ENCODE data around the gene PRDX1.
"Not testable (repeated sequence)": the region's sequence is repeated elsewhere in the genome, so short reads cannot be mapped to it uniquely, and the experiment has no call there.

The PRDX1 gene

DNA sequence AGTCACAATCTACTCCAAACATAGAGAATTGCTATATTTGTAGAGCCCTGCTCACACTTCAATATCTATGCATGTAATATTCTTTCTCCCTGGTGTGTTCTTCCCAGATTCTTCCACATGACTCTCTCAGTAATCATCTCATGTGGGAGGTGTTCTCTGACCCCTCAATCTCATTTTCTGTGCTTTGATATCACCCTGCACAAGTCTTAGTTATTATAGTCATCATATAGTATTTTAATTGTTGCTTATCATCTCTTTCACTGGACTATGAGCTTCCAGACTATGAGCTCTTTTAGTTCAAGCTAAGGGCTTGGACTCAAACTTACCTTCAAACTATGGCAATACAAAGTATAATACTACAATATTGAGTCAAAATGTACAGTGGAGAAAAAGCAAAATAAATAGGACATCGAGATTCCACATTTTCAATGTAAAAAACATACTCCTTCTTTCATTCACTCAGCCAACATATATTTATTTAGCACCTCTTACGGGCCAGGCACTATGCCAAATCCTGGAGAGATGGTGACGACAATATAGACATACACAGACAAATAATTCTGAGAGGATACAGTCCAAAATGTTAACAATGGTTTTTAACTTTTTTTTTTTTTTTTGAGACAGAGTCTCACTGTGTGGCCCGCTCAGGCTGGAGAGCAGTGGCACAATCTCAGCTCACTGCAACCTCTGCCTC lies 43.4 kb downstream of the PRDX1 start:
- H3K9ac ChIP-seq (ENCODE audit: low read depth, low read length): no peak overlapping the region
- no peaks in the 10 kb centered on the region for H3K9me3 ChIP-seq (ENCODE audit: control insufficient read depth, insufficient read depth, low read length)
- no peaks in the 10 kb centered on the region for H3K4me1 ChIP-seq (ENCODE audit: insufficient read depth, low read length)
- H3K36me3 ChIP-seq (ENCODE audit: insufficient read depth, low read length): no peaks in the 10 kb centered on the region

DNA sequence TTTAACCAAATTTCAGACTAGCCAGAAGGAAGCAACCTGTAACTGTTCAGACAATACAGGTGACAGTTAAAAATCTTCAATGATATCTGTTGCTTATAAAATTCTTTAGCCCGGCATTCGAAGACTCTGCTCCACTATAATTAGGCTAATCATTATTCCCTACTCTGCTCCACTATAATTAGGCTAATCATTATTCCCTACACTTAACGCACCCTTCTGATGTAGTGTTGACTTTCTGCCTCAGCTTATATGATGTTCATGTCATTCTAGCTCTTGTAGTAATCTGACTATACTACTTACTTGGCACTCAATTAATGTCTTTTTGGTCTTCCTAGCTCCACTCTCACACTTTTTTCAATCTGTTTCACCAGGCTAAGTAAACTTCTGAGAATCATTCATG lies 44.0 kb downstream of the PRDX1 start:
- no peaks in the 10 kb centered on the region for H3K4me1 ChIP-seq (ENCODE audit: insufficient read depth, low read length)
- no peak overlapping the region for H3K9ac ChIP-seq (ENCODE audit: low read depth, low read length)
- H3K36me3 ChIP-seq (ENCODE audit: insufficient read depth, low read length): no peaks in the 10 kb centered on the region

DNA sequence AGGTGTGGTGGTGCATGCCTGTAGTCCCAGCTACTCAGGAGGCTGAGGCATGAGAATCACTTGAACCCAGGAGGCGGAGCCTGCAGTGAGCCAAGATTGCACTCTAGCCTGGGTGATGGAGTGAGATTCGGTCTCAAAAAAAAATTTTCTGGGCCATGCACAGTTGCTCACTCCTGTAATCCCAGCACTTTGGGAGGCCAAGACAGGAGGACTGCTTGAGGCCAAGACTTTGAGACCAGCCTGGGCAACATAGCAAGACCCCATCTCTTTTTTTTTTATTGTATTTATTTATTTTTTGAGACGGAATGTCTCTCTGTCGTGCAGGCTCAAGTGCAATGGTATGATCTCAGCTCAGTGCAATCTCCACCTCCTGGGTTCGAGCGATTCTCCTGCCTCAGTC lies 47.5 kb downstream of the PRDX1 start:
- H3K36me3 ChIP-seq (ENCODE audit: insufficient read depth, low read length); H3K9me3 ChIP-seq (ENCODE audit: control insufficient read depth, insufficient read depth, low read length); H3K4me1 ChIP-seq (ENCODE audit: insufficient read depth, low read length); H3K9ac ChIP-seq (ENCODE audit: low read depth, low read length): not testable (repeated sequence)

More for the DNA sequence above, 44.0 kb downstream of the PRDX1 start:
- H3K9me3 ChIP-seq (ENCODE audit: control insufficient read depth, insufficient read depth, low read length): no peaks in the 10 kb centered on the region

DNA sequence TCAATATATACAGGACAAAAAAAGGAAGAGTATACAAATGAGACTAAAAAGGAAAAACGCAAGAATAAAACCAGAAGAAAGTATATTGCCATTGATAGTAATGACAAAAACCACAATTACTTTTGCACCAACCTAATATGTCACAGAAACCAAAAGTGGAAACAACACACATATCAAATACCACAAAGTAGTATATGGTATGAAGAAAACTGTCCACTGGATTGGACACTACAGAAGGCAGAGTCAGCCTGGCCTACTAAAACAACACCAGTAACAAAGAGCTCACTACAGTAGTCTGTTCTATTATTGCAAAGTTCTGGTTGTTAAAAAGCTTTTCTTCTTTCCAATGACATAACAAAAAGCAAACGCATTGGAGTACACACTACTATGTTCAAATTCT lies 48.4 kb downstream of the PRDX1 start:
- no peaks in the 10 kb centered on the region for H3K4me1 ChIP-seq (ENCODE audit: insufficient read depth, low read length)

DNA sequence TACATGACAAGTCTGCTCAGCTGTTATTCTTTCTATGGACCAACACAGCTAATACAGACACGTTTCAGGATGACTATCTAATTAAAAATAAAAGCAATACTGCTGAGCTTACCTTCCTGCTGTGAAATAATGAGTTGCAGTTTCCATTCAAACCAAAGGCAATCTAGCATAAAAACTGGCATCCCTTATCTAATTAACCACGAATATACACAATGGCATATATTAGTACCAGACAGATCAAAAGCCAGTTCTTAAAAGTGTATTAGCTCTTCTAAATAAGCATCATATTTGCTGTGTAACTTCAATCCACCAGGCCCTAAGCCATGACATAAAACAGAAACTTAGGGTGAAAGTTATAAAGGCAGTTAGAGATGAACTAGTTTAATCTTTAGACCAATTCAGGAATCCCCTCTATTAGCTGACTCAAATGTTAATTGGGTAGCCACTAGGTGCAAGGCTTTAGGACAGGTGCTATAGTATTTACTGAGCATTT lies 51.3 kb downstream of the PRDX1 start:
- Histone ChIP-seq H3K36me3 (ENCODE audit: insufficient read depth, low read length) (no peaks in the 10 kb centered on the region), H3K9me3 (ENCODE audit: control insufficient read depth, insufficient read depth, low read length) (no peaks in the 10 kb centered on the region), H3K4me1 (ENCODE audit: insufficient read depth, low read length) (no peaks in the 10 kb centered on the region), H3K9ac (ENCODE audit: low read depth, low read length) (no peak overlapping the region)

More for the DNA sequence above, 48.4 kb downstream of the PRDX1 start:
- H3K9ac ChIP-seq (ENCODE audit: low read depth, low read length): no peak overlapping the region
- H3K36me3 ChIP-seq (ENCODE audit: insufficient read depth, low read length): no peaks in the 10 kb centered on the region
- H3K9me3 ChIP-seq (ENCODE audit: control insufficient read depth, insufficient read depth, low read length): no peaks in the 10 kb centered on the region

DNA sequence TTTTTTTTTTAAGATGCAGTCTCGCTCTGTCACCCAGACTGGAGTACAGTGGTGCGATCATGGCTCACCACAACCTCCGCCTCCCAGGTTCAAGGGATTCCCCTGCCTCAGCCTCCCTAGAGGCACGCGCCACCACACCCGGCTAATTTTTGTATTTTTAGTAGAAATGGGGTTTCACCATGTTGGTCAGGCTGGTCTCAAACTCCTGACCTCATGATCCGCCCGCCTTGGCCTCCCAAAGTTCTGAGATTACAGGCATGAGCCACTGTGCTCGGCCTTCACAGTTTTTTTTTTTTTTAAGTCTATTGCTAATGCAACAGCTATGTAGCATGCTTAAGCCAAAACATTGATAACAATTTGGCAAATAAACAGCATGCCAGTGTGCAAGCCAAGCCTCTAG lies 54.3 kb downstream of the PRDX1 start:
- H3K9ac ChIP-seq (ENCODE audit: low read depth, low read length); H3K9me3 ChIP-seq (ENCODE audit: control insufficient read depth, insufficient read depth, low read length); H3K36me3 ChIP-seq (ENCODE audit: insufficient read depth, low read length); H3K4me1 ChIP-seq (ENCODE audit: insufficient read depth, low read length): not testable (repeated sequence)

DNA sequence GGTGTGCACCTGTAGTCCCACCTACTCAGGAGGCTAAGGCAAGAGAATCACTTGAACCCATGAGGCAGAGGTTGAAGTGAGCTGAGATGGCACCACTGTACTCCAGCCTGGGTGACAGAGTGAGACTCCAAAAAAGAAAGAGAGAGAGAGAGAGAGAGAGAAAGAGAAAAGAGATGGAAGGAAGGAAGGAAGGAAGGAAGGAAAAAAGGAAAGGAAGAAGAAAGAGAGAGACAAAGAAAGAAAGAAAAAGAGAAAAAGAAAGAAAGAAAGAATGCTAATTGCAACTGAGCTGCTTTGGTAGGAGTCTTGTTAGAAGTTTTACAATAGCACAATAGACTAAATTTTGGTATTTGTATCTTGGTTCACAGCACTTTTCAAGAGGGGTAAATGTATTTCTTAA lies 56.4 kb downstream of the PRDX1 start:
- Histone ChIP-seq H3K9ac (ENCODE audit: low read depth, low read length) (no peak overlapping the region), H3K4me1 (ENCODE audit: insufficient read depth, low read length) (no peaks in the 10 kb centered on the region), H3K36me3 (ENCODE audit: insufficient read depth, low read length) (no peaks in the 10 kb centered on the region), H3K9me3 (ENCODE audit: control insufficient read depth, insufficient read depth, low read length) (no peaks in the 10 kb centered on the region)

Measured in ES-I3 (cell line).